Lower lobe of right lung (tissue), 2 donors: ENCODE measurements around the gene CUL1. TPM values are rescaled to one million over a fixed set of nuclear protein-coding genes. Genes with fewer than 3 reads are reported as not detected.

ENCODE experiments used
- ATAC-seq, 2 donors: fragments of 200-7000 bp; cut with Tn5 transposase; one replicate each; pipeline ENCODE4 v1.9.1; 2020 to 2022; ENCODE audit warnings: mild to moderate bottlenecking in 2 of 2, moderate library complexity in 2 of 2
- DNase-seq: peaks from one replicate; pipeline ENCODE4 v3.0.0-alpha.2; 2020
- H3K27ac ChIP-seq: fragments of 200-600 bp; one replicate; pipeline ENCODE4 v1.8.0; 2022
- H3K27me3 ChIP-seq: fragments of 200-600 bp; one replicate; pipeline ENCODE4 v1.8.0; 2022; ENCODE audit warnings: low read depth
- H3K36me3 ChIP-seq: fragments of 200-600 bp; one replicate; pipeline ENCODE4 v1.8.0; 2022; ENCODE audit warnings: mild to moderate bottlenecking
- H3K4me1 ChIP-seq: fragments of 200-600 bp; one replicate; pipeline ENCODE4 v1.8.0; 2022
- H3K4me3 ChIP-seq: fragments of 200-600 bp; one replicate; pipeline ENCODE4 v1.8.0; 2022; ENCODE audit warnings: mild to moderate bottlenecking
- H3K9me3 ChIP-seq: fragments of 200-600 bp; one replicate; pipeline ENCODE4 v1.8.0; 2022
- intact Hi-C: fragments of 100-400 bp; cut with DNase I; formaldehyde crosslinking; loops from one replicate; pipeline ENCODE4 v1.11.0; 2022
- total RNA-seq: library from RNA; stranded (reverse); fragmentation: NEBNext Ultra II Directional; extraction: Animal tissue kit (Norgen Biotek cat#: 25700); gene quantifications from one replicate; pipeline ENCODE4 v1.2.1, GENCODE V29; 2021
- TF ChIP-seq, protein P1 (sequence below): fragments of 200-600 bp; IDR thresholded peaks from one replicate; pipeline ENCODE4 v1.8.0; 2022; ENCODE audit warnings: antibody characterized with exemption, mild to moderate bottlenecking
- donor health status: DM: no; HTN: yes; CAD: no; lungs with severe emphysema.

The CUL1 gene
- total RNA-seq, 1 donor from 2014 or later: 47.5 TPM

- Histone ChIP-seq H3K4me3 (no peak overlapping the region), H3K9me3 (no peaks in the 10 kb centered on the region), H3K36me3 (no peaks in the 10 kb centered on the region), H3K27me3 (no peaks in the 10 kb centered on the region), H3K4me1 (peaks cover 10% of the 10 kb centered on the region), H3K27ac (no peak overlapping the region)
- TF ChIP-seq, protein P1, sequence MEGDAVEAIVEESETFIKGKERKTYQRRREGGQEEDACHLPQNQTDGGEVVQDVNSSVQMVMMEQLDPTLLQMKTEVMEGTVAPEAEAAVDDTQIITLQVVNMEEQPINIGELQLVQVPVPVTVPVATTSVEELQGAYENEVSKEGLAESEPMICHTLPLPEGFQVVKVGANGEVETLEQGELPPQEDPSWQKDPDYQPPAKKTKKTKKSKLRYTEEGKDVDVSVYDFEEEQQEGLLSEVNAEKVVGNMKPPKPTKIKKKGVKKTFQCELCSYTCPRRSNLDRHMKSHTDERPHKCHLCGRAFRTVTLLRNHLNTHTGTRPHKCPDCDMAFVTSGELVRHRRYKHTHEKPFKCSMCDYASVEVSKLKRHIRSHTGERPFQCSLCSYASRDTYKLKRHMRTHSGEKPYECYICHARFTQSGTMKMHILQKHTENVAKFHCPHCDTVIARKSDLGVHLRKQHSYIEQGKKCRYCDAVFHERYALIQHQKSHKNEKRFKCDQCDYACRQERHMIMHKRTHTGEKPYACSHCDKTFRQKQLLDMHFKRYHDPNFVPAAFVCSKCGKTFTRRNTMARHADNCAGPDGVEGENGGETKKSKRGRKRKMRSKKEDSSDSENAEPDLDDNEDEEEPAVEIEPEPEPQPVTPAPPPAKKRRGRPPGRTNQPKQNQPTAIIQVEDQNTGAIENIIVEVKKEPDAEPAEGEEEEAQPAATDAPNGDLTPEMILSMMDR: no peak
- ATAC-seq (no peak), DNase-seq (no peak)
- intact Hi-C loops: no loop called here
Measured at GRCh38 chr7:148695953-148696352, 2.8 kb upstream of the CUL1 start.

DNA sequence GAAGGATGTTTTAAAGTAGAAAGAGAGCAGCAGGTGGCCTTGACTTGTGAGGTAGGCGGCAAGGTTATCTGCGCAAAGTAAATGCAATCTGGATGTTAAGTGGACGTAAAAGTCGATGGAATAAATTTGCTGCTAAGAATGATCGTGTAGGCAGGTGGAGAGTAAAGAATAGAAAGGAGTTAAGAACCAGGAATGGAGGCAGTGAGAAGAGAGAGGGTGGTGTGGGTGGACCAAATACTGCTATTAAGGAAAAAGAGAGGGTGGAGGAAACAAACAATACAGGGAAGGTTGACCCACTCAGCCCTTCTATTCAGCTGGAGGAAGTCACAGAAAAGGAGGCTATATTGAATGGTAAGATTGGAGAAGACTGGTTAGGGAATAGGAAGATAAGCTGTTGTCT is 1.9 kb upstream of the CUL1 start:
- DNase-seq (no peak), ATAC-seq (no peak)
- Histone ChIP-seq H3K9me3 (no peaks in the 10 kb centered on the region), H3K4me3 (no peak overlapping the region), H3K27me3 (no peaks in the 10 kb centered on the region), H3K27ac (peak overlapping the region; percentile 98), H3K4me1 (peaks cover 19% of the 10 kb centered on the region), H3K36me3 (no peaks in the 10 kb centered on the region)
- TF ChIP-seq, protein P1: no peak
- intact Hi-C loops: no loop called here

DNA sequence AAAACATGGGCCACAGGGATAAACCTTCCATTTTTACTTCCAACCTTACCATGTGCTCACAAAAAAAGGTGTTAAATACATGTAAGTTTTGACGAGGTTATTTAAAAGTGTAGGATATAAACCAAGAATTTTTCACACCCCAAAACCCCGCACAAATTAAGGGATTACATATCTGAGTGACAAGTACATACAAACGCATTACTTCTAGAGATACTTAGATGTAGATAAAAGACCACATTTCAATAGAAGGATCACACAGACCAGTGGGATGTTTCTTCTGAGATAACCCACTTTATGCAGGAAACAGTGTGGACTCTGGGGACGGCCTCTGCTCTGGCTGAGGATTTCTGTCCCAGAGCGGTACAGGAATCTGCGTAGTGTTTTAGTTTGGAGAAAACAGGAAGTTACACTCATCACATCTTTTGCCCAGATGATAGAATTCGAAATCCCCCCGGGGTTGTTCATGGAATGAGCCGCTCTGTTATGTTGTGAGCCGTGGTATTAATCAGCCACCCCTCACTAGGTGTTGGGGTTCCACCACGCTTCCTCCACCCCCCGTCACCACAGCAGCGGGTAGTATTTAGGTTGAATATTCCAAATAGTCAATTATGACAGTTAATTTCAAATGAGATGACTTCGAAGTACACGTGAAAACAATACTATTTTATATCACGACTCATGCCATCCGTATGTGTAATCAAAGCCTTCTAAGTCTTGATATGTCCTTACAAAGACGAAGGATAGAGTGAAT is 1.3 kb upstream of the CUL1 start:
- no peak for ATAC-seq
- peak overlapping the region; percentile 92 for H3K4me3 ChIP-seq

GRCh38 chr7:148698007-148698396 is 701 bp upstream of the CUL1 start:
- DNase-seq (no peak), ATAC-seq (no peak)
- intact Hi-C loops: no loop called here
- Histone ChIP-seq H3K27ac (peak overlapping the region; percentile 98), H3K36me3 (no peaks in the 10 kb centered on the region), H3K4me1 (peaks cover 31% of the 10 kb centered on the region), H3K27me3 (no peaks in the 10 kb centered on the region), H3K9me3 (no peaks in the 10 kb centered on the region), H3K4me3 (peak overlapping the region; percentile 92)
- TF ChIP-seq, protein P1: no peak

More for the DNA sequence above, 1.3 kb upstream of the CUL1 start:
- no peak for DNase-seq
- TF ChIP-seq, protein P1: no peak
- no peaks in the 10 kb centered on the region for H3K27me3 ChIP-seq
- peak overlapping the region; percentile 98 for H3K27ac ChIP-seq
- intact Hi-C loops: no loop called here
- H3K4me1 ChIP-seq: peaks cover 25% of the 10 kb centered on the region
- no peaks in the 10 kb centered on the region for H3K9me3 ChIP-seq
- no peaks in the 10 kb centered on the region for H3K36me3 ChIP-seq

- Histone ChIP-seq H3K9me3 (no peaks in the 10 kb centered on the region), H3K4me3 (peak overlapping the region; percentile 92), H3K27ac (peak overlapping the region; percentile 98), H3K27me3 (no peaks in the 10 kb centered on the region), H3K36me3 (no peaks in the 10 kb centered on the region), H3K4me1 (peaks cover 43% of the 10 kb centered on the region)
- TF ChIP-seq, protein P1: no peak
- DNase-seq: peak; percentile 82
- ATAC-seq: peak; percentile 61 to 71
- intact Hi-C loops: no loop called here
Measured at GRCh38 chr7:148699024-148699781, 500 bp downstream of the CUL1 start.
